Adipocyte (in vitro differentiated cells): ENCODE data around the gene FZD4.

Experiments used
- DNase-seq: peaks from one replicate; pipeline ENCODE4 v3.0.0-alpha.2; 2015; ENCODE audit warnings: low read depth
- H3K27me3 ChIP-seq: replicated peaks from 2 replicates; pipeline ENCODE4 v1.7.0; 2013; ENCODE audit warnings: mild to moderate bottlenecking, low read length, moderate library complexity; ENCODE audit not compliant: control insufficient read depth, insufficient read depth
- H3K36me3 ChIP-seq: 2 replicates; pipeline ENCODE4 v1.7.0; 2013; ENCODE audit warnings: low read length, mild to moderate bottlenecking, moderate library complexity; ENCODE audit not compliant: control insufficient read depth, insufficient read depth, severe bottlenecking
- H3K4me1 ChIP-seq: 2 replicates; pipeline ENCODE4 v1.7.0; 2013; ENCODE audit warnings: mild to moderate bottlenecking, low read length, moderate library complexity; ENCODE audit not compliant: control insufficient read depth, insufficient read depth
- H3K4me3 ChIP-seq: 2 replicates; pipeline ENCODE4 v1.7.0; 2013; ENCODE audit warnings: mild to moderate bottlenecking, low read length, moderate library complexity
- H3K9ac ChIP-seq: 2 replicates; pipeline ENCODE4 v1.7.0; 2013; ENCODE audit warnings: mild to moderate bottlenecking, low read length, moderate library complexity
- H3K9me3 ChIP-seq: 2 replicates; pipeline ENCODE4 v1.7.0; 2013; ENCODE audit warnings: mild to moderate bottlenecking, low read length, moderate library complexity; ENCODE audit not compliant: control insufficient read depth

FZD4 gene

DNA sequence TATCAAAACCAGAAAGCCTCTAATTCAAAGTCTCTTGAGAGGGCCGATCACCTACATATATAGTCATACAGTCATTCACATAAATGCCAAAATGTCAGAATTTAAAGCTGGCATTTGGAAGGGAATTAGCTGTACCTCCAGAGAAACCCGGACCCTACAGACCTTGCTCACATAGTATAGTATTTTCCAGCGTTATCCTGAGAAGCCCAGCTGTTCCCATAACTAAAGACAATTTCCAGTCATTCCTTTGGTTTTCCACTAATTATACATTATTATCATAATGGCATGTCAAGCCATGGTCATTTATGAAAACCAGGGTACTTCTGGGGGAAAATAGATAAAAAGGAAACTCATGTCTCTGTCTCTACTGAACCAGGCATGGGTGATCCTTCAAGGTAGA is 53.6 kb downstream of the FZD4 start:
- H3K36me3 ChIP-seq = no peaks in the 10 kb centered on the region
- no peak overlapping the region for H3K9ac ChIP-seq
- H3K9me3 ChIP-seq = no peaks in the 10 kb centered on the region
- no peaks in the 10 kb centered on the region for H3K27me3 ChIP-seq
- H3K4me3 ChIP-seq = no peak overlapping the region
- peaks cover 5% of the 10 kb centered on the region for H3K4me1 ChIP-seq
- no peak for DNase-seq

DNA sequence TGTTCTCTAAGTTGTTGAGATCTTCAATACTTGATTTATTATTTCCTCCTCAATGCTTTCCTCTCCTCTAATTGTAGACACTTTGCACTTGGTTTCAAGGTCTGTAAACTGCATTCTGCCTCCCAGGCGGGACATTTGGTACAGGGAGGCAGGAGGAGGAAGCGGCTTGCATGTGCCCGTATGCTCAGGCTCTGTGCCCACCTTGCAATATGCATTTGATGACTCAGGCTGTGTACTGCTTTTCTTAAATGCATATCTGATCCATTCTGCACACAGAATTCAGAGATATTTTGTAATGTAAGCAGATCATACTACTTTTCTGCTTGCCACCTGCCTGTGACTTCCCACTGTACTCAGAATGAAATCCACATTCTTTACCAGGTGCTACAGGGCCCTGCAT is 55.0 kb downstream of the FZD4 start:
- Histone ChIP-seq H3K9me3 (no peaks in the 10 kb centered on the region), H3K27me3 (no peaks in the 10 kb centered on the region), H3K4me3 (no peak overlapping the region), H3K36me3 (no peaks in the 10 kb centered on the region), H3K9ac (no peak overlapping the region), H3K4me1 (peaks cover 10% of the 10 kb centered on the region)
- DNase-seq = no peak

DNA sequence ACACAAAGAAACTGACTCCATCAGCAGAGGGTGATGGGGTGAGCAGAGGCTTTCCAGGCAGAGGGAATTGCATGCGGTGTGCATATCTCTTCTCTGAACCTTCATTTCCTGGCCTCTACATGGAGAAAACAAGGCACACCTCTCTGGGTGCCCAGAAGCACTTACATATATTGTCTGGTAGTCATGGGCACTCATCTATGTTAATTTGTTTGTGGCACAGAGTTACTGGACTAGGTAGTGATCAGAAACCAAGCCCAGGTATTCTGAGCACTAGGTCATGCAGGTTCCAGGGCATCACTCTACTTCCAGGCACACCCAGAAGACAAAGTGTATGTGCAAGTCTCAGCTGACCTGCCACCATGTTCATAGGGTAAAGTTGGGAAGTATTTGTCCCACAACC is 56.5 kb downstream of the FZD4 start:
- Histone ChIP-seq H3K4me1 (peaks cover 10% of the 10 kb centered on the region), H3K9me3 (no peaks in the 10 kb centered on the region), H3K9ac (no peak overlapping the region), H3K4me3 (no peak overlapping the region), H3K27me3 (no peaks in the 10 kb centered on the region), H3K36me3 (no peaks in the 10 kb centered on the region)
- no peak for DNase-seq

DNA sequence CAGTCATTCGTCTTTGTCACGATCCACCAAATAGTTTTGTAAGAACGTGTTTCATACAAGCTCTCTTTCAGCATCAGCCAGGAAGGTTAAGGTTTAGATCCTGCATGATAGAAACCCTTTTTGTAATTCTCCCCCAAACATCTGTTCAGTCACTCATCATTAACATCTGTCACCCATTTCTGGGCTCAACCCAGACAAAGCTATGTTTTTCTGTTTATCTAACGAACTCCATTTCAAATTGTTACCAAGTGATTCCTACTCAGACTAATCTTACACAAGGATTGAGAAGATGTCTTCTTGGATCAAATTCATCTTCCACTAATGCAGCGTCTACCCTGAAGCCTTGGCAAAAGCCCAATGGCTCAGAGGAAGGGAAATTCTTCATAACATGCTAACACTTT is 58.8 kb downstream of the FZD4 start:
- H3K9me3 ChIP-seq = no peaks in the 10 kb centered on the region
- peak; percentile 89 for DNase-seq
- H3K4me1 ChIP-seq = peaks cover 10% of the 10 kb centered on the region
- no peak overlapping the region for H3K4me3 ChIP-seq
- H3K9ac ChIP-seq = no peak overlapping the region
- no peaks in the 10 kb centered on the region for H3K36me3 ChIP-seq
- H3K27me3 ChIP-seq = no peaks in the 10 kb centered on the region
